ENCODE data around the gene ZC2HC1B. TPM values are rescaled to one million over a fixed set of nuclear protein-coding genes. Genes with fewer than 3 reads are reported as not detected.

ZC2HC1B gene
- total RNA-seq, 2 experiments from 2014 or later: not detected

- no peak overlapping the region for H3K4me3 Mint-ChIP-seq
- no peaks in the 10 kb centered on the region for H3K9me3 Mint-ChIP-seq
- no peak overlapping the region for H3K27ac Mint-ChIP-seq
- H3K36me3 Mint-ChIP-seq (ENCODE audit: low read depth): no peaks in the 10 kb centered on the region
- CTCF ChIA-PET: no interaction called here
- no peak for DNase-seq
- H3K27me3 Mint-ChIP-seq (ENCODE audit: low read depth): no peaks in the 10 kb centered on the region
- intact Hi-C loops (cut with micrococcal nuclease): no loop called here
- H3K4me1 Mint-ChIP-seq (ENCODE audit: low read depth): no peaks in the 10 kb centered on the region
These were observed 106.4 kb downstream of the ZC2HC1B start for GRCh38 chr6:143970456-143971218.

GRCh38 chr6:143971482-143972205, 107.4 kb downstream of the ZC2HC1B start:
- Mint-ChIP-seq H3K4me1 (ENCODE audit: low read depth) (no peaks in the 10 kb centered on the region), H3K9me3 (no peaks in the 10 kb centered on the region), H3K4me3 (no peak overlapping the region), H3K27me3 (ENCODE audit: low read depth) (no peaks in the 10 kb centered on the region), H3K36me3 (ENCODE audit: low read depth) (no peaks in the 10 kb centered on the region), H3K27ac (no peak overlapping the region)
- intact Hi-C loops (cut with micrococcal nuclease): no loop called here
- no peak for DNase-seq
- CTCF ChIA-PET: interaction anchor here (0.6 kb wide), 1 partner anchor 392 kb away, joined by 4 read pairs; no protein-coding TSS in a partner anchor

DNA sequence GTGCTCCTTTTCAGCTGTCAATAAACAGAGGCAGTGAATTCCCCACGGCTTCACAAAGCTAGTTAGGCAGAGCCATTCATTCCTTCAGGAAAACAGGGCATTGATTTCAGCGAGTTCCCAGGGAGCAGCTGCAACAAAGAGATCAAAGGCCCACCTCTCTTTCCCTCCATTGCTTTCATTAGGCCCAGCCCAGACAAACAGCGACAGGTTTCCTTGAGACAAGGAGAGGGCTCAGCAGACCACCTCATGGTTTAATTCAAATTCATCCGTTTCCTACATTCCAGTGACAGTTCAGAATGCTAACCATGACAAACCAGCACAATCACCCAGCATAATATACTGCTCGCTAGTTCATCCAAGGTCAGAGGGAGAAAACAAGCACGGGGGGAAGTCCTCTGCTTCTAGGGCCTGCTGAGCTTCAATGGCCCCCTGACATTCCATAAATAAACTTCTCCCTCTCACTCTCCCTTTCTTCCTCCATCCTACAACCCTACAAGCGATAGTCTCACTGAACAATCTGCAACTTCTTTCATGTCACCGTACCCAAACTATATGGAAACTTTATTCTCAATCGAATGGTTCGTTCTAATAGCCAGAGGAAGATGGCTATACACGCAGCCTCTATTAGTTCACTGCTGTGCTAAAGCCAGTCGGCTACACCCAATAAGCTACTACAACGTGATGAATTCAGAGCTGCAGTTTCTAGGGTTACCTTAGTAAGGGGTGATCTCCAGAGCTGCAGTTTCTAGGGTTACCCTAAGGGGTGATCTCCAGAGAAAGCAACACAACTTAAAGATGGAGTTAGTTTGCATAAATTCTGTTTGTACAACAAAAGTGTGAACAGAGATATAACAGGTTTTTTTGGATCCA, 109.1 kb downstream of the ZC2HC1B start:
- H3K27ac Mint-ChIP-seq: no peak overlapping the region
- peaks cover 2% of the 10 kb centered on the region for H3K4me1 Mint-ChIP-seq (ENCODE audit: low read depth)
- no peaks in the 10 kb centered on the region for H3K9me3 Mint-ChIP-seq
- intact Hi-C loops (cut with micrococcal nuclease): no loop called here
- H3K4me3 Mint-ChIP-seq: no peak overlapping the region
- no peaks in the 10 kb centered on the region for H3K36me3 Mint-ChIP-seq (ENCODE audit: low read depth)
- CTCF ChIA-PET: interaction anchor here (0.7 to 0.8 kb wide), 2 partner anchors 32 to 1521 kb away, joined by 3 read pairs; no protein-coding TSS in a partner anchor
- no peak for DNase-seq
- H3K27me3 Mint-ChIP-seq (ENCODE audit: low read depth): no peaks in the 10 kb centered on the region

DNA sequence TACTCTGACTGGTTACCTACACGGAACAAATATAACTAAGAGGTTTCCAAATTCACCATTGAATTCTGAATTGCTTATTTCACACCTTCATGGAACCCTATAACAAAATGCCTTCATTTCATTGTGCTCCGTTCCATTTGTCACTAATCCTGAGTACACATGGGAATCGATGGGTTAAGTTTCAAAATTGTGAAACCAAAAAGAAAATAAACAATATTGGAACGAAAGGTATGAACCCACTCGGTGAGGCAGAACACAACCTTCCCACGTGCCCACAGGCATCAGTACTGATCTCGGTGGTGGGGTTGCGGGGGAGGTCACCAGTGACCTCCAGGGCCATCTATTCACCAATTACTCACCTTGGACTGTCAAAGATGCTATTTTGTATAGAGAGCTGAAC, 109.8 kb downstream of the ZC2HC1B start:
- intact Hi-C loops (cut with micrococcal nuclease): no loop called here
- Mint-ChIP-seq H3K9me3 (no peaks in the 10 kb centered on the region), H3K36me3 (ENCODE audit: low read depth) (no peaks in the 10 kb centered on the region), H3K4me3 (no peak overlapping the region), H3K4me1 (ENCODE audit: low read depth) (peaks cover 2% of the 10 kb centered on the region), H3K27ac (no peak overlapping the region), H3K27me3 (ENCODE audit: low read depth) (no peaks in the 10 kb centered on the region)
- CTCF ChIA-PET: interaction anchor here (0.8 kb wide), 1 partner anchor 32 kb away, joined by 3 read pairs; no protein-coding TSS in a partner anchor
- DNase-seq: no peak

DNA sequence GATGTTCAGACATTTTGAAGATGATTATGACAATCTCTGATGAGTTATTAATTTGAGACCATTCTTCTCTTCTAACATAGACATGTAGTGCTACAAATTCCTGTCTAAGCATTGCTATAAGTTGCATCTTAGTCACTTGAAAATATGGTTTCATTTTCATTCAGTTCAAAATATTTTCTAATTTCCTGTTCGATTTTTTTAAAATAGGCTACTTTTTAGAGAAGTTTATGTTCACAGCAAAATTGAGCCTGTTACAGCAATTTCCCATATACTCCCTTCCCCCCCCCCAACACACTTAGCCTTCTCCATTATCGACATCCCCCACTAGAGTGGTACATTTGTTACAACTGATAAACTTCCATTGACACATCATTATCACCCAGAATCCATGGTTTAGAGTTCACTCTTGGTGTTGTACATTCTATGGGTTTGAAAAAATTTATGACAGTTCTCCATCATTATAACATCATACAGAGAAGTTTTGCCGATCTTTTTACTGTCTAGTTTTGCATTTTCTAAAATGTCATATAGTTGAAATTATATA, 112.6 kb downstream of the ZC2HC1B start:
- Mint-ChIP-seq H3K36me3 (ENCODE audit: low read depth) (no peaks in the 10 kb centered on the region), H3K4me3 (no peak overlapping the region), H3K27ac (no peak overlapping the region), H3K4me1 (ENCODE audit: low read depth) (peaks cover 2% of the 10 kb centered on the region), H3K9me3 (peaks cover 2% of the 10 kb centered on the region), H3K27me3 (ENCODE audit: low read depth) (no peaks in the 10 kb centered on the region)
- CTCF ChIA-PET: no interaction called here
- no peak for DNase-seq
- intact Hi-C loops (cut with micrococcal nuclease): no loop called here

DNA sequence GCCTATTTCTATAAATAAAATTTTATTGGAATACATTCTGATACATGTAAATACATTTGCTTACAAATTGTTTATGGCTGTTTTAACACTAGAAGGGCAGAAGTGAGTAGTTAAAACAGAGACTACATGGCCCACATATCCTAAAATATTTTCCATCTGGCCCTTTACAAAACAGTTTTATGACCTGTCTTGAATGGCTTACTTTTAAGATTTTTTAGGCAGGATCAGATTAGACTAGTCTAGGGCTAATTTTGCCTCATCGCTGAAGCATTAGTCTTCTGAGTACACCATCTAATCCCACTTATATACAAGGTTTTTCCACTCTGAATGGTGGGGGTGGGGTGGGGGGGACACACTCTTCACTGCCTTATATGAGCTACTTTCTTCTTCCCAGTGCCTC, 116.6 kb downstream of the ZC2HC1B start:
- Mint-ChIP-seq H3K9me3 (peaks cover 2% of the 10 kb centered on the region), H3K27me3 (ENCODE audit: low read depth) (no peaks in the 10 kb centered on the region), H3K4me1 (ENCODE audit: low read depth) (peaks cover 2% of the 10 kb centered on the region), H3K27ac (no peak overlapping the region), H3K36me3 (ENCODE audit: low read depth) (no peaks in the 10 kb centered on the region), H3K4me3 (no peak overlapping the region)
- no peak for DNase-seq
- intact Hi-C loops (cut with micrococcal nuclease): no loop called here
- CTCF ChIA-PET: no interaction called here

GRCh38 chr6:143982968-143983367, 118.7 kb downstream of the ZC2HC1B start:
- no peaks in the 10 kb centered on the region for H3K27me3 Mint-ChIP-seq (ENCODE audit: low read depth)
- no peaks in the 10 kb centered on the region for H3K36me3 Mint-ChIP-seq (ENCODE audit: low read depth)
- DNase-seq: no peak
- H3K27ac Mint-ChIP-seq: no peak overlapping the region
- intact Hi-C loops (cut with micrococcal nuclease): no loop called here
- H3K9me3 Mint-ChIP-seq: peaks cover 2% of the 10 kb centered on the region
- no peak overlapping the region for H3K4me3 Mint-ChIP-seq
- H3K4me1 Mint-ChIP-seq (ENCODE audit: low read depth): no peaks in the 10 kb centered on the region
- CTCF ChIA-PET: interaction anchor here (1.8 kb wide), 1 partner anchor 40 kb away, joined by 4 read pairs; no protein-coding TSS in a partner anchor

GRCh38 chr6:143984666-143985065, 120.4 kb downstream of the ZC2HC1B start:
- no peaks in the 10 kb centered on the region for H3K36me3 Mint-ChIP-seq (ENCODE audit: low read depth)
- no peak overlapping the region for H3K27ac Mint-ChIP-seq
- H3K9me3 Mint-ChIP-seq: peaks cover 2% of the 10 kb centered on the region
- H3K27me3 Mint-ChIP-seq (ENCODE audit: low read depth): no peaks in the 10 kb centered on the region
- no peak overlapping the region for H3K4me3 Mint-ChIP-seq
- no peaks in the 10 kb centered on the region for H3K4me1 Mint-ChIP-seq (ENCODE audit: low read depth)
- intact Hi-C loops (cut with micrococcal nuclease): no loop called here
- DNase-seq: no peak
- CTCF ChIA-PET: interaction anchor here (0.7 to 1.8 kb wide), 2 partner anchors 42 to 409 kb away, joined by 4 read pairs; no protein-coding TSS in a partner anchor

DNA sequence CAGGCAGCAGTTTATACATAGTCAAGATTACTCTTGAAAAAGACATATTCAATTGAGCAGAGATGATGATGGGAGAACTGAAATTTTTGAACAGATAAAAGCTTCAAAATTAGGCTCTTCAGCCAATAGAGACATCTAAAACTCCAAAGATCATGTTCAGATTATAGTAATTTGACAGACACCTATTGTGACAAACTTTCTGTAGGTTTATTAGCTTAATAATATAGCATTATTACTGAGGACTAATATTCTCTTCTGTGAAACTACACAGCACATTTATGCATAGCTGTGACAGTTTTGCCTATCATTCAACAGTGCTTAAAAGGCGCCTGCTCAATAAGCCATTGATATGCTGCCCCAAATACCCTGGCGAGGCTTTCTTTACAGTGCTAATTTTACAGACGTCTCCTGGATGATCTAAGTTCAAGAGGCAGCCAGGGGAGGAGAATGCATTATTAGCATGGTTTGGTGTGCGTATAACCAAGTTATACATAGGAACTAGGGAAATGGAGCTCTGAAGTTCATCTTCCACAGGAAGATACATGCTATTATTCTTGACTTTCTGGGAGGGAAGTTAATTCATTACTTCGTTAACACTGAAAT, 122.3 kb downstream of the ZC2HC1B start:
- Mint-ChIP-seq H3K4me3 (no peak overlapping the region), H3K27ac (no peak overlapping the region), H3K27me3 (ENCODE audit: low read depth) (no peaks in the 10 kb centered on the region), H3K4me1 (ENCODE audit: low read depth) (no peaks in the 10 kb centered on the region), H3K36me3 (ENCODE audit: low read depth) (no peaks in the 10 kb centered on the region), H3K9me3 (no peaks in the 10 kb centered on the region)
- CTCF ChIA-PET: interaction anchor here (0.6 kb wide), 1 partner anchor 9 kb away, joined by 3 read pairs; no protein-coding TSS in a partner anchor
- DNase-seq: no peak
- intact Hi-C loops (cut with micrococcal nuclease): no loop called here

Data from activated naive CD4-positive, alpha-beta T cell treated with anti-CD3 and anti-CD28 coated beads for 36 hours (primary cell).